MM.1S (cell line): ENCODE data around the gene CDT1.

Experiments
- DNase-seq: peaks from one replicate; pipeline ENCODE4 v3.0.0-alpha.2; 2015
- H2AFZ ChIP-seq: fragments of 300-600 bp; sonication (generic); 2 replicates; pipeline ENCODE4 v1.6.0; 2016; ENCODE audit warnings: antibody characterized with exemption, low read length
- H3F3A ChIP-seq: fragments of 300-600 bp; sonication (generic); 2 replicates; pipeline ENCODE4 v1.6.1; 2016; ENCODE audit warnings: mild to moderate bottlenecking, antibody characterized with exemption, low read length, moderate library complexity, mixed read lengths; ENCODE audit not compliant: insufficient read depth
- H3K27ac ChIP-seq: fragments of 300-600 bp; sonication (generic); 2 replicates; pipeline ENCODE4 v1.5.1; 2016; ENCODE audit warnings: mild to moderate bottlenecking, low read length
- H3K27me3 ChIP-seq: fragments of 300-600 bp; sonication (generic); replicated peaks from 2 replicates; pipeline ENCODE4 v1.6.0; 2016; ENCODE audit warnings: low read length; ENCODE audit not compliant: insufficient read depth
- H3K36me3 ChIP-seq: fragments of 300-600 bp; sonication (generic); replicated peaks from 2 replicates; pipeline ENCODE4 v1.6.1; 2016; ENCODE audit warnings: mild to moderate bottlenecking, low read length, mixed read lengths; ENCODE audit not compliant: insufficient read depth
- H3K4me1 ChIP-seq: fragments of 300-600 bp; sonication (generic); 2 replicates; pipeline ENCODE4 v1.6.1; 2016; ENCODE audit warnings: low read length, mixed read lengths
- H3K4me2 ChIP-seq: fragments of 300-600 bp; sonication (generic); 2 replicates; pipeline ENCODE4 v1.6.0; 2016; ENCODE audit warnings: low read depth, low read length
- H3K4me3 ChIP-seq: fragments of 300-600 bp; sonication (generic); 2 replicates; pipeline ENCODE4 v1.5.1; 2016; ENCODE audit warnings: low read length, mixed read lengths
- H3K79me2 ChIP-seq: fragments of 300-600 bp; sonication (generic); 2 replicates; pipeline ENCODE4 v1.6.1; 2016; ENCODE audit warnings: mixed run types, low read length, mixed read lengths
- H3K9ac ChIP-seq: fragments of 300-600 bp; sonication (generic); 2 replicates; pipeline ENCODE4 v1.6.1; 2016; ENCODE audit warnings: low read length, mixed read lengths
- H3K9me2 ChIP-seq: fragments of 300-600 bp; sonication (generic); replicated peaks from 2 replicates; pipeline ENCODE4 v1.6.1; 2016; ENCODE audit warnings: mild to moderate bottlenecking, low read length, mixed read lengths; ENCODE audit not compliant: insufficient read depth
- H3K9me3 ChIP-seq: fragments of 300-600 bp; sonication (generic); replicated peaks from 2 replicates; pipeline ENCODE4 v1.6.1; 2016; ENCODE audit warnings: mild to moderate bottlenecking, low read length, mixed read lengths; ENCODE audit not compliant: insufficient read depth
- H4K20me1 ChIP-seq: fragments of 300-600 bp; sonication (generic); 2 replicates; pipeline ENCODE4 v1.6.1; 2016; ENCODE audit warnings: mild to moderate bottlenecking, low read length, moderate library complexity, mixed read lengths; ENCODE audit not compliant: insufficient read depth
- EZH2 ChIP-seq: fragments of 300-600 bp; sonication (generic); optimal IDR thresholded peaks from 2 replicates; pipeline ENCODE3; 2017; ENCODE audit warnings: low read depth, mild to moderate bottlenecking, antibody characterized with exemption, low read length, mixed read lengths
- EZH2phosphoT487 ChIP-seq: fragments of 300-600 bp; sonication (generic); IDR thresholded peaks from 2 replicates; pipeline ENCODE4 v1.6.1; 2018; ENCODE audit warnings: antibody characterized with exemption, low read length
- TF ChIP-seq, protein P1 (sequence below): fragments of 300-600 bp; sonication (generic); IDR thresholded peaks from 2 replicates; pipeline ENCODE4 v1.5.1; 2016; ENCODE audit warnings: antibody characterized with exemption, low read length, mixed read lengths

Gene CDT1

DNA sequence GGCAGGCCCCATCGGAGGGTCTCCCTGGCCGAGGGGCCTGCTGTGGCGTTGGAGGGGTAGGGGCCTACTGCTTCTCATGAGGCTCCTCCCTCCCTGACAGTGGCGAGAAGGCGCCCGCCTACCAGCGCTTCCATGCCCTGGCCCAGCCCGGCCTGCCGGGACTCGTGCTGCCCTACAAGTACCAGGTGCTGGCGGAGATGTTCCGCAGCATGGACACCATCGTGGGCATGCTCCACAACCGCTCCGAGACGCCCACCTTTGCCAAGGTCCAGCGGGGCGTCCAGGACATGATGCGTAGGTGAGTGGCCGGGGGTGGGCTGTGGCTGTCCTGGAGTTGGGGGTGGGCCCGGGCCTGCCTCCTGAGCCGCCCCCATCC, 1.7 kb downstream of the CDT1 start:
- Histone ChIP-seq H3K4me3 (0 out of 2 replicates have a peak overlapping the region, but pooled peaks have one; percentile 74), H3K27ac (no peak overlapping the region), H3K9me2 (no peaks in the 10 kb centered on the region), H3K27me3 (no peaks in the 10 kb centered on the region), H3K79me2 (peaks cover 48% of the 10 kb centered on the region), H3F3A (peaks cover 5% of the 10 kb centered on the region; the same call in 1 of the 2 replicates), H3K4me1 (peaks cover 4% of the 10 kb centered on the region; the same call in 1 of the 2 replicates), H2AFZ (no peak overlapping the region), H3K4me2 (peak overlapping the region; percentile 78; the same call in 1 of the 2 replicates), H3K9ac (no peak overlapping the region), H4K20me1 (no peaks in the 10 kb centered on the region), H3K36me3 (no peaks in the 10 kb centered on the region), H3K9me3 (no peaks in the 10 kb centered on the region)
- DNase-seq = no peak
- TF ChIP-seq, protein P1, sequence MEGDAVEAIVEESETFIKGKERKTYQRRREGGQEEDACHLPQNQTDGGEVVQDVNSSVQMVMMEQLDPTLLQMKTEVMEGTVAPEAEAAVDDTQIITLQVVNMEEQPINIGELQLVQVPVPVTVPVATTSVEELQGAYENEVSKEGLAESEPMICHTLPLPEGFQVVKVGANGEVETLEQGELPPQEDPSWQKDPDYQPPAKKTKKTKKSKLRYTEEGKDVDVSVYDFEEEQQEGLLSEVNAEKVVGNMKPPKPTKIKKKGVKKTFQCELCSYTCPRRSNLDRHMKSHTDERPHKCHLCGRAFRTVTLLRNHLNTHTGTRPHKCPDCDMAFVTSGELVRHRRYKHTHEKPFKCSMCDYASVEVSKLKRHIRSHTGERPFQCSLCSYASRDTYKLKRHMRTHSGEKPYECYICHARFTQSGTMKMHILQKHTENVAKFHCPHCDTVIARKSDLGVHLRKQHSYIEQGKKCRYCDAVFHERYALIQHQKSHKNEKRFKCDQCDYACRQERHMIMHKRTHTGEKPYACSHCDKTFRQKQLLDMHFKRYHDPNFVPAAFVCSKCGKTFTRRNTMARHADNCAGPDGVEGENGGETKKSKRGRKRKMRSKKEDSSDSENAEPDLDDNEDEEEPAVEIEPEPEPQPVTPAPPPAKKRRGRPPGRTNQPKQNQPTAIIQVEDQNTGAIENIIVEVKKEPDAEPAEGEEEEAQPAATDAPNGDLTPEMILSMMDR = no peak
- TF ChIP-seq EZH2phosphoT487 (no peak), EZH2 (no peak)

DNA sequence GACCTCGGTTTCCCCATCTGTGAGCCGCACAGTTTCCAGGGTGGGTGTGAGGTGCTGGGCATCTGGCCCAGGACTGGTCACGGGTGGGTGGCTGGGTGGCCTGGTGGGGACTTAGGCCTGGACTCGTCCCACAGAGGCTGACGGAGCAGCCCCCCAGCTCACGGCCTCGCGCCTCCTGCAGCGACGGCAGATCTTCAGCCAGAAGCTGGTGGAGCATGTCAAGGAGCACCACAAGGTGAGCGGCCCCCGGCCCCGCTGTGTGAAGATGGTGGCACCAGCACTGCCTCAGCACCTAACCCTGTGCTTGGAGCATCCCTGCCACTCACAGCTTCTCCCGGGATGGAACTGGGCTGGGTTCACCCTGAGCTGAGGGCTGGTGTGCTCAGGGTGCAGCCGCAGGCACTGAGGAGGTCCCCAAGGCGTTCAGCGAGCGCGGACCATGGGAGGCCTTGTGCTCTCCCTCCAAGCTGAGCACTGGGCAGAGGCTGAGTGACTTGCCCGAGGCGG, 2.4 kb downstream of the CDT1 start:
- H3F3A ChIP-seq = peaks cover 10% of the 10 kb centered on the region; the same call in 1 of the 2 replicates
- H3K79me2 ChIP-seq = peaks cover 54% of the 10 kb centered on the region
- peaks cover 6% of the 10 kb centered on the region; the same call in 1 of the 2 replicates for H3K4me1 ChIP-seq
- no peak overlapping the region for H2AFZ ChIP-seq
- DNase-seq = no peak
- no peaks in the 10 kb centered on the region for H3K9me3 ChIP-seq
- H3K27ac ChIP-seq = no peak overlapping the region
- no peaks in the 10 kb centered on the region for H3K36me3 ChIP-seq
- TF ChIP-seq, protein P1 = no peak
- TF ChIP-seq EZH2 = no peak
- no peak for TF ChIP-seq EZH2phosphoT487
- H3K27me3 ChIP-seq = no peaks in the 10 kb centered on the region
- no peak overlapping the region for H3K9ac ChIP-seq
- no peaks in the 10 kb centered on the region for H4K20me1 ChIP-seq
- no peaks in the 10 kb centered on the region for H3K9me2 ChIP-seq
- no peak overlapping the region for H3K4me2 ChIP-seq
- no peak overlapping the region for H3K4me3 ChIP-seq

DNA sequence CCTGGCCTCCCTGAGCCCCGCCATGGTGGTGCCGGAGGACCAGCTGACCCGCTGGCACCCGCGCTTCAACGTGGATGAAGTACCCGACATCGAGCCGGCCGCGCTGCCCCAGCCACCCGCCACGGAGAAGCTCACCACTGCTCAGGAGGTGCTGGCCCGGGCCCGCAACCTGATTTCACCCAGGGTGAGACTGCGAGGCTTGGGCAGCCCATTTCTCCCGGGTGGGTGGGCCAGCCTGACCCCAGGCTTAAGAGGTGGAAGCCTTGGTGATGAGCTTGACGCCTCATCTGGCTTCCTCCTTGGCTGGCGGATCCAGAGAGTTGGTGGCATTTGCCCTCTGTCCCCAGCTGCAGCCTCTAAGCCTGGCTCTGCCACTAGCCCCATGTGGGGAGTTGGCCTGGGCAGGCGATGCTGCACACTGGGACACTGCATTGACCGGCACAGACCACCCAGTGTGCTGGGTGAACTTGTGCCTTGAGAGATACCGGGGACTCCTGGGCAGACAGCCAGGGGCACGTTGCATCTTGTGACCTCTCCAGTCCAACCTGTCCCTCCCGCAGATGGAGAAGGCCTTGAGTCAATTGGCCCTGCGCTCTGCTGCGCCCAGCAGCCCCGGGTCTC, 3.0 kb downstream of the CDT1 start:
- H3K9me2 ChIP-seq = no peaks in the 10 kb centered on the region
- H3K4me1 ChIP-seq = peaks cover 6% of the 10 kb centered on the region; the same call in 1 of the 2 replicates
- H3F3A ChIP-seq = peaks cover 10% of the 10 kb centered on the region; the same call in 1 of the 2 replicates
- DNase-seq = no peak
- TF ChIP-seq, protein P1 = no peak
- TF ChIP-seq EZH2phosphoT487 = no peak
- no peak for TF ChIP-seq EZH2
- no peak overlapping the region for H3K4me2 ChIP-seq
- H3K36me3 ChIP-seq = no peaks in the 10 kb centered on the region
- no peak overlapping the region for H3K27ac ChIP-seq
- H4K20me1 ChIP-seq = no peaks in the 10 kb centered on the region
- H3K4me3 ChIP-seq = no peak overlapping the region
- no peaks in the 10 kb centered on the region for H3K9me3 ChIP-seq
- no peak overlapping the region for H2AFZ ChIP-seq
- H3K9ac ChIP-seq = no peak overlapping the region
- H3K27me3 ChIP-seq = no peaks in the 10 kb centered on the region
- peaks cover 60% of the 10 kb centered on the region for H3K79me2 ChIP-seq
